Left lung (tissue), 10 donors: Measurements from ENCODE around the gene WDR72. TPM values are rescaled to one million over a fixed set of nuclear protein-coding genes. Genes with fewer than 3 reads are reported as not detected.
A peak's percentile ranks its signal among the peaks of the same experiment; 100 is the strongest.

Source experiments
- ATAC-seq: fragments of 200-7000 bp; cut with Tn5 transposase; one replicate; pipeline ENCODE4 v1.9.1; 2020; ENCODE audit warnings: moderate library complexity
- DNase-seq, 4 donors: peaks; one replicate each; pipeline ENCODE4 v3.0.0-alpha.2; 2013 to 2020
- H3K27ac ChIP-seq, 2 donors: fragments of 200-600 bp; sonication (generic) in 1 of 2; one replicate each; pipeline versions ENCODE4 v1.5.0 to v1.8.0; 2020 to 2021
- H3K27me3 ChIP-seq, 2 donors: fragments of 200-600 bp; sonication (generic) in 1 of 2; one replicate each; pipeline versions ENCODE4 v1.5.0 to v1.8.0; 2020 to 2021
- H3K36me3 ChIP-seq, 2 donors: fragments of 200-600 bp; sonication (generic) in 1 of 2; one replicate each; pipeline versions ENCODE4 v1.5.0 to v1.8.0; 2020 to 2021
- H3K4me1 ChIP-seq, 2 donors: fragments of 200-600 bp; one replicate each; pipeline ENCODE4 v1.8.0; 2021
- H3K4me3 ChIP-seq, 2 donors: fragments of 200-600 bp; sonication (generic) in 1 of 2; one replicate each; pipeline versions ENCODE4 v1.5.0 to v1.8.0; 2020 to 2021; ENCODE audit warnings: mild to moderate bottlenecking in 1 of 2
- H3K9me3 ChIP-seq, 2 donors: fragments of 200-600 bp; sonication (generic) in 1 of 2; one replicate each; pipeline versions ENCODE4 v1.5.0 to v1.8.0; 2020 to 2021
- CTCF ChIP-seq, 2 donors: fragments of 200-600 bp; sonication (generic) in 1 of 2; IDR thresholded peaks; one replicate each; pipeline versions ENCODE4 v1.5.0 to v1.8.0; 2021; ENCODE audit warnings: antibody characterized with exemption in 2 of 2
- intact Hi-C, 2 donors: fragments of 100-400 bp; cut with DNase I; formaldehyde crosslinking; loops; one replicate each; pipeline versions ENCODE4 v1.11.2 to v1.14.2; 2022
- polyA plus RNA-seq, 6 donors: library from polyadenylated mRNA; unstranded; fragments of 120-200 nt; gene quantifications; one replicate each; pipeline ENCODE4 v1.2.1, GENCODE V29; 2013; ENCODE audit not compliant: insufficient read length in 6 of 6
- total RNA-seq, 2 donors: library from RNA; stranded (reverse); fragmentation: NEBNext Ultra II Directional; extraction: Animal tissue kit (Norgen Biotek cat#: 25700); gene quantifications; one replicate each; pipeline ENCODE4 v1.2.1, GENCODE V29; 2021
- donor health status: DM: no; HTN: yes; CAD: no.
- donor health status: DM: no; HTN: no; CAD: no.

The WDR72 gene
- total and polyA plus RNA-seq, 8 donors = 0.73 to 6.5 (median 3.0) TPM

- TF ChIP-seq CTCF (IDR thresholded peaks at IDR 0.05) = no peak
- H3K4me1 ChIP-seq = no peaks in the 10 kb centered on the region
- H3K4me3 ChIP-seq = no peak overlapping the region
- H3K9me3 ChIP-seq = no peaks in the 10 kb centered on the region
- peak; percentile 47 for ATAC-seq
- no peaks in the 10 kb centered on the region for H3K36me3 ChIP-seq
- intact Hi-C loops = no loop called here
- DNase-seq = peak in 1 of 4 donors; percentile 5
- no peak overlapping the region for H3K27ac ChIP-seq
- H3K27me3 ChIP-seq = no peaks in the 10 kb centered on the region
These were observed 179.1 kb downstream of the WDR72 start for GRCh38 chr15:53580366-53580765.

GRCh38 chr15:53576841-53577240 lies 182.6 kb downstream of the WDR72 start:
- DNase-seq = no peak
- no peak for TF ChIP-seq CTCF (IDR thresholded peaks at IDR 0.05)
- intact Hi-C loops = no loop called here

GRCh38 chr15:53573091-53573490 lies 186.4 kb downstream of the WDR72 start:
- H3K27ac ChIP-seq = no peak overlapping the region
- no peak for DNase-seq
- no peak overlapping the region for H3K4me3 ChIP-seq
- H3K36me3 ChIP-seq = no peaks in the 10 kb centered on the region
- intact Hi-C loops = no loop called here
- peaks cover 0 to 7% of the 10 kb centered on the region in 2 donors for H3K9me3 ChIP-seq
- H3K4me1 ChIP-seq = no peaks in the 10 kb centered on the region
- TF ChIP-seq CTCF (IDR thresholded peaks at IDR 0.05) = no peak
- H3K27me3 ChIP-seq = no peaks in the 10 kb centered on the region
- ATAC-seq = no peak

More at GRCh38 chr15:53576841-53577240, 182.6 kb downstream of the WDR72 start:
- no peaks in the 10 kb centered on the region for H3K9me3 ChIP-seq
- no peak overlapping the region for H3K4me3 ChIP-seq
- H3K27ac ChIP-seq = no peak overlapping the region
- H3K4me1 ChIP-seq = no peaks in the 10 kb centered on the region
- H3K36me3 ChIP-seq = no peaks in the 10 kb centered on the region
- no peaks in the 10 kb centered on the region for H3K27me3 ChIP-seq
- ATAC-seq = no peak

GRCh38 chr15:53569751-53570480 lies 189.5 kb downstream of the WDR72 start:
- no peaks in the 10 kb centered on the region for H3K4me1 ChIP-seq
- no peak overlapping the region for H3K27ac ChIP-seq
- H3K36me3 ChIP-seq = no peaks in the 10 kb centered on the region
- ATAC-seq = no peak
- DNase-seq = no peak
- peaks cover 0 to 7% of the 10 kb centered on the region in 2 donors for H3K9me3 ChIP-seq
- no peaks in the 10 kb centered on the region for H3K27me3 ChIP-seq
- TF ChIP-seq CTCF (IDR thresholded peaks at IDR 0.05) = no peak
- intact Hi-C loops = no loop called here
- H3K4me3 ChIP-seq = no peak overlapping the region

GRCh38 chr15:53566912-53567311 lies 192.6 kb downstream of the WDR72 start:
- Histone ChIP-seq H3K4me3 (no peak overlapping the region), H3K4me1 (no peaks in the 10 kb centered on the region), H3K27ac (no peak overlapping the region), H3K27me3 (no peaks in the 10 kb centered on the region), H3K36me3 (no peaks in the 10 kb centered on the region), H3K9me3 (peaks cover 0 to 7% of the 10 kb centered on the region in 2 donors)
- intact Hi-C loops = no loop called here
- ATAC-seq (no peak), DNase-seq (no peak)
- TF ChIP-seq CTCF (IDR thresholded peaks at IDR 0.05) = no peak
